Activated T-cell treated with anti-CD3 and anti-CD28 coated beads, Interleukin-2, amount 50 U/mL, for 24 hours (primary cell): ENCODE data around the gene SHE.

Source experiments
- DNase-seq: peaks from one replicate; pipeline ENCODE4 v3.0.0-alpha.2; 2020
- H3K27ac Mint-ChIP-seq: 2 replicates; pipeline ENCODE4 v1.8.0; 2020; ENCODE audit warnings: mild to moderate bottlenecking, mixed read lengths
- H3K27me3 Mint-ChIP-seq: 2 replicates; pipeline ENCODE4 v1.8.0; 2020; ENCODE audit warnings: mixed read lengths
- H3K36me3 Mint-ChIP-seq: 2 replicates; pipeline ENCODE4 v1.8.0; 2020; ENCODE audit warnings: low read depth, mixed read lengths
- H3K4me1 Mint-ChIP-seq: 2 replicates; pipeline ENCODE4 v1.8.0; 2020; ENCODE audit warnings: low read depth, mixed read lengths
- H3K4me3 Mint-ChIP-seq: 2 replicates; pipeline ENCODE4 v1.8.0; 2020; ENCODE audit warnings: mild to moderate bottlenecking, moderate library complexity, mixed read lengths
- H3K9me3 Mint-ChIP-seq: 2 replicates; pipeline ENCODE4 v1.8.0; 2020; ENCODE audit warnings: mixed read lengths

SHE gene

DNA sequence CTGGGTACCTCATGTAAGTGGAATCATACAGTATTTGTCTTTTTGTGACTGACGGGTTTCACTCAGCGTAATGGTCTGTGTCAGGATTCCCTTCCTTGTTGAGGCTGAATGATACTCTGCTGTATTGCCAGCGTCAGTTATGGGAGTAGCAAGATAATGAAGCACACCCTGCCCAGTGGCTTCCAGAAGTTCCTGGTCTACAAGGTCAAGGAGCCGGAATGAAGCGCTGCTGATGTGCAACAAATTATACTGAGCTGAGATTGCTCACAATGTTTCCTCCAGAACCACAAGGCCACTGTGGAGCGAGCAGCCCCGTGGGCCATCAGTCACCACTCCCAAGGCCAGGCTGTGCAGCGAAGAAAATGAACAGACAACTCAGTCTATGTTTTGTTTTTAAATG, 24.2 kb downstream of the SHE start:
- no peak for DNase-seq
- no peak overlapping the region for H3K4me3 Mint-ChIP-seq
- H3K9me3 Mint-ChIP-seq: no peaks in the 10 kb centered on the region

DNA sequence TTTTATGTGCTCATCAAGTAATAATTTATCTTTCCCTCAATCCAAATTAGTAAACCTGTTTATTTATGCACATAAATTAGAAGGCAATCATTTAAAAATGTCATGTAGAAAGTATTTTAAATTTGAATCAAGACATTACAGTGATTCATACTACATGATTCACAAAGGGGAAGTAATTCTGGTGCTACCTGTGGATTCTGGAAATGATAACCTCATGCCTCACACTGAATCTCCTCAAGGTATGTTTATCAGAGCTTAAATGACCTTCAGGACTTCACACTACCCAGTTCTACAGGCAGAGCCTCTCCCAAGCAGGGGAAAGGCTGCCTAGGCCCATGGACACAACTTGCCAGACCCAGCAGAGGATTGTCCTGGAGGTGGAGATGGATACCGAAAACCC, 25.4 kb downstream of the SHE start:
- Mint-ChIP-seq H3K4me1 (peaks cover 33% of the 10 kb centered on the region), H3K36me3 (no peaks in the 10 kb centered on the region), H3K27me3 (no peaks in the 10 kb centered on the region), H3K9me3 (no peaks in the 10 kb centered on the region), H3K27ac (peak overlapping the region; percentile 77), H3K4me3 (no peak overlapping the region)
- no peak for DNase-seq

More for the DNA sequence above, 24.2 kb downstream of the SHE start:
- Mint-ChIP-seq H3K36me3 (no peaks in the 10 kb centered on the region), H3K27me3 (no peaks in the 10 kb centered on the region), H3K27ac (no peak overlapping the region), H3K4me1 (peaks cover 33% of the 10 kb centered on the region)

DNA sequence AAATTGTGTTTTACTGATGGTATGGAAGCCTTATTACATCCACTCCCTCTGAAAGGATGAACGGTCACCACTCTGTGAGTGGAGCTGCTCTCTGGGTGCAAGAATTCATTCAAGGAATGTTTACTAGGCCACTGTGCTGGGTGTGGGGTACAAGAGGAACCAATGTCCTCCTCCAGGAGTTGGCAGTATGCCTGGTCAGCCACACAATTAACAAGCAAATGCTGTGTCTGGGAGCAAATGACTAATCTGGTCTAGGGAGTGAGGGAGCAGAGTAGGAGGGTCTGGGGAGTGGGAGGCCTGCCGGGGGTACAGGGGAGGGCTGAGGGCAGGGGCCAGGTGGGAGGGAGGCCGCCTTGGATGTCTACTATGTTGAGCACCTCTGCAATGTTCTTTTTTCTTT, 27.4 kb downstream of the SHE start:
- Mint-ChIP-seq H3K27ac (no peak overlapping the region), H3K9me3 (no peaks in the 10 kb centered on the region), H3K27me3 (no peaks in the 10 kb centered on the region), H3K36me3 (no peaks in the 10 kb centered on the region), H3K4me1 (peaks cover 32% of the 10 kb centered on the region), H3K4me3 (no peak overlapping the region)
- no peak for DNase-seq

DNA sequence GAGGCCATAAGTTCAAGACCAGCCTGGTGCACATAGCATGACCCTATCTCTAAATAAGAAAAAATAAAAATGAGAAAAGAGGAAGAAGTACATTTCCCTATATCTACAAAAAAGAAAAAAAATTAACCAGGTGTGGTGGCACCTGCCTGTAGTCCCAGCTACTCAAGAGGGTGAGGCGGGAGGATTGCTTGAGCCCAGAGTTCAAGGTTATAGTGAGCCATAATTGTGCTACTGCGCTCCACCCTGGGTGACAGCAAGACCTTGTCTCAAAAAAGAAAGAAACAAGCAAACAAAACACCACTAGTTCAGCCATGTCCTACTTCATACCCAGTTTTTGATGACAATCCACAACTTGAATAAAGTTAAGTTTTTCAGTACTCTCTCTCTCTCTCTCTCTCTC, 30.9 kb downstream of the SHE start:
- H3K4me3 Mint-ChIP-seq: no peak overlapping the region
- H3K9me3 Mint-ChIP-seq: no peaks in the 10 kb centered on the region
- H3K27ac Mint-ChIP-seq: no peak overlapping the region
- DNase-seq: no peak
- no peaks in the 10 kb centered on the region for H3K36me3 Mint-ChIP-seq
- H3K4me1 Mint-ChIP-seq: peaks cover 31% of the 10 kb centered on the region
- H3K27me3 Mint-ChIP-seq: no peaks in the 10 kb centered on the region

DNA sequence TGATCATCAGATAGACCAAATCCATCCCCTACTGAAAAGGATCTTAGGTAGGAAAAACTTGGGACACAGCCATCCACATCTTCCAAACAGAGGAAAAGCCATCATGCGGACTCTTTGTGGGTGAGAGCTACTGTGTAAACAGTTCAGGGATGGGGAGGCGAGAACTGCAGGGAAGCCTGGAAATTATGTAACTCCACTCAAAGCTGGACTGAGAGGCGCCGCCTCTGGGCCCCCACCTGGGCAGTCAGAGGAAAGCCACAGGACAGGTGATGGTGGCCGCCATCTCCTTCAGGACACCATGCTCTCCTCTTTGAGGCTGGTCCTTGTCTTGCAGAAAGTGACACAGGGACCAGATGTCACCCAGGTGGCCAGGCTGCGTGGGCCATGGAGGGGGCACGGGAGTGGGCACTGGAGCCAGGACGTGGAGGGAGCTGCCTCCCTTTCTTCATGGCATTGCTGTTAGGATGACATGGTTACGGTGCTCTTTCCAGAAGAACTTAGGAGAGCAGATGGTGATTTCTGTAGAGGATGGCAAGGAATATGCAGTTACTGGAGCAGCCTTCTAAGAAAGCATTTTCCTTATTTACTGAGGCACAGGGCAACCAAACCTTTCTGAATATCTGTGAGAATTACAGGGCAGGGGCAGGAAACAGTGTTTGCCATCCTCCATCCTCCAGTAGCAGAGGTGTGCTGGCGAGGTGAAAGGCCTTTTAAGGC, 32.2 kb downstream of the SHE start:
- Mint-ChIP-seq H3K27ac (no peak overlapping the region), H3K36me3 (peaks cover 4% of the 10 kb centered on the region), H3K4me1 (peaks cover 41% of the 10 kb centered on the region), H3K4me3 (no peak overlapping the region), H3K27me3 (no peaks in the 10 kb centered on the region), H3K9me3 (no peaks in the 10 kb centered on the region)
- DNase-seq: no peak

DNA sequence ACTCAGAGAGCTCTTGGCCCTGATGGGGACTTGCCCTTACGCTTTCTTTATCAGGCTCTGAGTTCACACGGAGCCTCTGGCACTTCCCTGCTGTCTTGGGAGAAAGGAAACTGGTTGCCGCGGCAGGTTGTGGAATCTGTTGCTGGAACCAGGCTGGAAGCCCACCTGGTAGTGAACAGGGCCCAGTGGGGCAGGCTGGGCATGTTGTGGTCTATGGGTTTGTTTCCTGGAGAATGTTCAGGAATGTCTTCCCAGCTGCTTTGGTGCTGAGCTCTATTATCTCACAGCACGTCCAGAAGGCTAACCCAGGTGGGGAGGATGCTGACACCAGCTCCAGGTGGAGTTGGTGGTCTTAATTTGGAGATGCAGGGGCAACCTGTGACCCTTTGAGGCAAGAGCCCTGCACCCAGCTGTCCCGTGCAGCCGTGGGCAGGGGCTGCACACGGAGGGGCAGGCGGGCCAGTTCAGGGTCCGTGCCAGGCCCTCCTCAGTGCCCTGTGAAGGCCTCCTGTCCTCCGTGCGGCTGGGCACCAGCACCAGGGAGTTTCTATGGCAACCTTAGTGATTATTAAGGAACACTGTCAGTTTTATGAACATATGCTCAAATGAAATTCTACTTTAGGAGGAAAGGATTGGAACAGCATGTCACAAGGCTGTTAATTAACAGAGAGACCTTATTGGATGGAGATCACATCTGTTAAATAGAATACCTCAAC, 33.5 kb downstream of the SHE start:
- no peak overlapping the region for H3K4me3 Mint-ChIP-seq
- no peaks in the 10 kb centered on the region for H3K27me3 Mint-ChIP-seq
- peaks cover 8% of the 10 kb centered on the region for H3K36me3 Mint-ChIP-seq
- no peaks in the 10 kb centered on the region for H3K9me3 Mint-ChIP-seq
- DNase-seq: no peak
- H3K27ac Mint-ChIP-seq: no peak overlapping the region
- H3K4me1 Mint-ChIP-seq: peaks cover 52% of the 10 kb centered on the region

DNA sequence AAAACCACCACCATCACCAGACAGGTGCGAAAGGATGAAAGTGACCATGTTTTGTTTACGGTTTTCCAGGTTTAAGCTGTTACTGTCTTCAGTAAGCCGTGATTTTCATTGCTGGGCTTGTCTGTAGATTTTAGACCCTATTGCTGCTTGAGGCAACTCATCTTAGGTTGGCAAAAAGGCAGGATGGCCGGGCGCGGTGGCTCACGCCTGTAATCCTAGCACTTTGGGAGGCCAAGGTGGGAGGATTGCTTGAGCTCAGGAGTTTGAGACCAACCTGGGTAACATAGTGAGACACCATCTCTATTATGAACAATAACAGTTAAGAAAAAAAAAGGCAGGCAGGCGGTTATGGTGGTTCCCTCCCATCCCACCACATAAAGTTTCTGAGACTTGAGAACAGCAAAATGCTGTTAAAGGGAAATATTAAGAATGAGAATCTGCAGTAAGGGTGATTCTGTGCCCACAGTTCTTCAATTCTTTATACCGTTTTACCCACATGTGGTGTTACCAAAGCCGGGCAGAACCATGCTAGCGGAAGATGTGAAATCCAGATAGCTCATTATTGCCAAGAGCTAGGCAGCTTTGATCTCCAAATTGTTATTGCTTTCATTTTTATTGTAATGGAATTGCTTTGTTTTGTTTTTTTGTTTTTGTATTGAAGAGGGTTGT, 34.6 kb downstream of the SHE start:
- no peaks in the 10 kb centered on the region for H3K9me3 Mint-ChIP-seq
- DNase-seq: no peak
- H3K4me3 Mint-ChIP-seq: peak overlapping the region; percentile 4
- peaks cover 8% of the 10 kb centered on the region for H3K36me3 Mint-ChIP-seq
- H3K27me3 Mint-ChIP-seq: no peaks in the 10 kb centered on the region
- peak overlapping the region; percentile 79 for H3K27ac Mint-ChIP-seq
- H3K4me1 Mint-ChIP-seq: peaks cover 62% of the 10 kb centered on the region

DNA sequence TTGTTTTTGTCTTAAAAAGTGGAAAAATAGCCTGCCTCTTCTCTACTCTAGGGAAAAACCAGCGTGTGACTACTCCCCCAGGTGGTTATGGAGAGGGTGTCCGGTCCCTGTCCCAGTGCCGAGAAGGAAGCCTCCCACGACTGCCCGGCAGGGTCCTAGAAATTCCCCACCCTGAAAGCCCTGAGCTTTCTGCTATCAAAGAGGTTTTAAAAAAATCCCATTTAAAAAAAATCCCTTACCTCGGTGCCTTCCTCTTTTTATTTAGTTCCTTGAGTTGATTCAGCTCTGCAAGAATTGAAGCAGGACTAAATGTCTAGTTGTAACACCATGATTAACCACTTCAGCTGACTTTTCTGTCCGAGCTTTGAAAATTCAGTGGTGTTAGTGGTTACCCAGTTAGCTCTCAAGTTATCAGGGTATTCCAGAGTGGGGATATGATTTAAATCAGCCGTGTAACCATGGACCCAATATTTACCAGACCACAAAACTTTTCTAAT, 35.2 kb downstream of the SHE start:
- Mint-ChIP-seq H3K9me3 (no peaks in the 10 kb centered on the region), H3K4me1 (peaks cover 65% of the 10 kb centered on the region), H3K4me3 (peak overlapping the region; percentile 4), H3K27me3 (no peaks in the 10 kb centered on the region), H3K36me3 (peaks cover 10% of the 10 kb centered on the region), H3K27ac (peak overlapping the region; percentile 79)
- DNase-seq: no peak

DNA sequence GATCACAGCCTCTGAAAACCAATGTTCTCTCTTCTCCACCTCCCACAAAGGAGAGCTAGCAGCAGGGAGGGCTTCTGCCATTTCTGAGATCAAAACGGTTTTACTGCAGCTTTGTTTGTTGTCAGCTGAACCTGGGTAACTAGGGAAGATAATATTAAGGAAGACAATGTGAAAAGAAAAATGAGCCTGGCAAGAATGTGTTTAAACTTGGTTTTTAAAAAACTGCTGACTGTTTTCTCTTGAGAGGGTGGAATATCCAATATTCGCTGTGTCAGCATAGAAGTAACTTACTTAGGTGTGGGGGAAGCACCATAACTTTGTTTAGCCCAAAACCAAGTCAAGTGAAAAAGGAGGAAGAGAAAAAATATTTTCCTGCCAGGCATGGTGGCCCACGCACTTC, 36.0 kb downstream of the SHE start:
- H3K27me3 Mint-ChIP-seq: no peaks in the 10 kb centered on the region
- H3K9me3 Mint-ChIP-seq: no peaks in the 10 kb centered on the region
- peak overlapping the region; percentile 23 for H3K4me3 Mint-ChIP-seq
- peaks cover 13% of the 10 kb centered on the region for H3K36me3 Mint-ChIP-seq
- peak overlapping the region; percentile 76 for H3K27ac Mint-ChIP-seq
- DNase-seq: no peak
- H3K4me1 Mint-ChIP-seq: peaks cover 71% of the 10 kb centered on the region

DNA sequence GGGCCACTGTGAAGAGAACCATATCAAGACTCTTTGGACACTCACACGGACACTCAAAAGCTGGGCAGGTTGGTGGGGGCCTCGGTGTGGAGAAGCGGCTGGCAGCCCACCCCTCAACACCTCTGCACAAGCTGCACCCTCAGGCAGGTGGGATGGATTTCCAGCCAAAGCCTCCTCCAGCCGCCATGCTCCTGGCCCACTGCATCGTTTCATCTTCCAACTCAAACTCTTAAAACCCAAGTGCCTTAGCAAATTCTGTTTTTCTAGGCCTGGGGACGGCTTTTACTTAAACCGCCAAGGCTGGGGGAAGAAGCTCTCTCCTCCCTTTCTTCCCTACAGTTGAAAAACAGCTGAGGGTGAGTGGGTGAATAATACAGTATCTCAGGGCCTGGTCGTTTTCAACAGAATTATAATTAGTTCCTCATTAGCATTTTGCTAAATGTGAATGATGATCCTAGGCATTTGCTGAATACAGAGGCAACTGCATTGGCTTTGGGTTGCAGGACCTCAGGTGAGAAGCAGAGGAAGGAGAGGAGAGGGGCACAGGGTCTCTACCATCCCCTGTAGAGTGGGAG, 36.5 kb downstream of the SHE start:
- DNase-seq: no peak
- H3K27me3 Mint-ChIP-seq: no peaks in the 10 kb centered on the region
- H3K4me1 Mint-ChIP-seq: peaks cover 74% of the 10 kb centered on the region

DNA sequence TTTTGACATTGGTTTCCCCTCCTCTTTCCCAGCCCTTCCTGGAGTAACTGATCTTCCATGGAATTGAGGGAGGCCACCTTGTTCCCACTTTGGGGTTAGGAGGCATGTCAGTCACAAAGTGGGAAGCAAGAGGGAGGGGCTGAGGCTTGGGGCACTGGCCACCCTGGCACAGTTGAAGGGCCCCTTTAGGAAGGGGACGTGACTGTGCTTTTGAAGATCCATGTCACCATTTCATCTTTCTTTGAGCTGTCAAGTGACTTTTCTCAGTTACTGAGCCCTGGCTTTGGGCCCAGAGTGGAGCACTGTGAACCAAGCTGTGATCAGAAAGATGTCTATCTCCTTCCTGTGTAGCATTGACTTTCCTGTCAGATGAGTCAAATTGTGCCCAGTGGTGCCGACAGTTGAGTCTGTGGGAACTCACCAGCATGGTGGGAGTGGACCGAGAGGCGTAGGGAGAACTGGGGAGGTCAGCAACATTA, 38.7 kb downstream of the SHE start:
- Mint-ChIP-seq H3K27me3 (no peaks in the 10 kb centered on the region), H3K36me3 (peaks cover 25% of the 10 kb centered on the region), H3K4me1 (peaks cover 86% of the 10 kb centered on the region), H3K27ac (peak overlapping the region; percentile 83), H3K4me3 (peak overlapping the region; percentile 37), H3K9me3 (no peaks in the 10 kb centered on the region)
- DNase-seq: peak; percentile 72

More for the DNA sequence above, 36.5 kb downstream of the SHE start:
- peak overlapping the region; percentile 76 for H3K27ac Mint-ChIP-seq
- H3K9me3 Mint-ChIP-seq: no peaks in the 10 kb centered on the region
- H3K4me3 Mint-ChIP-seq: no peak overlapping the region
- peaks cover 15% of the 10 kb centered on the region for H3K36me3 Mint-ChIP-seq

DNA sequence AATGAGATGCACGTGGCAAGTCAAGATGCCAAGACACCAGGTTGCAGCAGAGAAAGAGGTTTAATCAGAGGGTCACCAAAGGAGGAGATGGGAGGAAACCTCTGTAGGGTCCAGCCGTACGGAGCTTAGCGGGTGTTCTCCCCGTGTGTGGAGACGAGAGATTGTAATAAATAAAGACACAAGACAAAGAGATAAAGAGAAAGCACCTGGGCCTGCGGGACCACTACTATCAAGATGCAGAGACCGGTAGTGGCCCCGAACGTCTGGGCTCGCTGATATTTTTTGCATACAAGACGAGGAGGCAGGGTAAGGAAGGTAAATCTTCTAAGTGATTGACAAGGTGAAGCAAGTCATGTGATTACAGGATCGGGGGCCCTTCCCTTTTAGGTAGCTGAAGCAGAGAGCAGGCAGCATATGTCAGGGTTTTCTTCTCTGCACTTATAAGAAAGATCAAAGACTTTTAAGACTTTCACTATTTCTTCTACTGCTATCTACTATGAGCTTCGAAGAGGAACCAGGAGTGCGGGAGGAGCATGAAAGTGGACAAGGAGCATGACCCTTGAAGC, 41.4 kb downstream of the SHE start:
- Mint-ChIP-seq H3K36me3 (peaks cover 44% of the 10 kb centered on the region), H3K4me3 (peak overlapping the region; percentile 1), H3K4me1 (peaks cover 58% of the 10 kb centered on the region), H3K9me3 (no peaks in the 10 kb centered on the region), H3K27ac (peak overlapping the region; percentile 79), H3K27me3 (no peaks in the 10 kb centered on the region)
- DNase-seq: no peak

DNA sequence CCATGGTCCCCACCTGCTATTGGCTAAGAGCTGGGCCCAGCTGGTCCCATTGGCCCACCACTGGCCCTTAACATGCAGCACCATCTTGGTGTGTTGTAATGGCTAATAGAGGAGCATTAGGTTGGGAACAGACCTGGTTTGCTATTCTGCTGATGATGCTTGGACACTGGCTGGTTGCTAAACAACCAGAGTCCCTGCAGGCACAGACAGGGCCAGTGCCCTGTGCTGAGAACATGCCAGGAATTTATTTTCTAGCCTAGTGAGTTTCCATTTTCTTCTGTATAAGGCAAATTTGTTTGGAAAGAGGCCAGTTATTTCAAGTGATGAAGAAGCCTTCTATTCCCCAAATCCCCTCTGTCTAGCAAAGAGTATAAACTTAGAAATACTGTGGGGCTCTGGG, 43.1 kb downstream of the SHE start:
- no peak overlapping the region for H3K4me3 Mint-ChIP-seq
- peaks cover 49% of the 10 kb centered on the region for H3K36me3 Mint-ChIP-seq
- H3K9me3 Mint-ChIP-seq: no peaks in the 10 kb centered on the region
- no peaks in the 10 kb centered on the region for H3K27me3 Mint-ChIP-seq
- DNase-seq: no peak
- H3K27ac Mint-ChIP-seq: no peak overlapping the region
- peaks cover 49% of the 10 kb centered on the region for H3K4me1 Mint-ChIP-seq

DNA sequence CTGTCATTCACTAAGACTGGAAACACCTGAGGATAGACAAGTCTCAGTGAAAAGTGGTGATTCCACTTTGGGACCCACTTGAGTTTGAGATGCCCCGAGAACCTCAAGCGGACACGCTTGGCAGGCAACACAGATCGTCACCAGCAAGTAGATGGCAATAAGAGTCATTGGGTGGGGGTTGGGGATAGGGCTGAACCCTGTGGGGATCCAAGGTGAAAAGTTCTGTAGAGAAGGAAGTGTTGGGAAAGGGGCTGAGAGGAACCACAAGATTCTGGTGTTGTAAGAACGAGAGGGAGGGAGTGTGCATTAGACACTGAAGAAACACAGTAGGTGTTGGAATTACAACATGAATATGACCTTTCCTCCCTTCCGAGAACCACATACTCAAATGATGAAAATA, 45.6 kb downstream of the SHE start:
- H3K36me3 Mint-ChIP-seq: peaks cover 67% of the 10 kb centered on the region
- no peak for DNase-seq
- peaks cover 41% of the 10 kb centered on the region for H3K4me1 Mint-ChIP-seq
- H3K4me3 Mint-ChIP-seq: no peak overlapping the region
- no peaks in the 10 kb centered on the region for H3K9me3 Mint-ChIP-seq
- H3K27me3 Mint-ChIP-seq: no peaks in the 10 kb centered on the region
- H3K27ac Mint-ChIP-seq: no peak overlapping the region
